ENCODE measurements around the gene ALK. TPM values are rescaled to one million over a fixed set of nuclear protein-coding genes. Genes with fewer than 3 reads are reported as not detected.

The ALK gene
- total and polyA plus RNA-seq, 10 of the 15 experiments (the other 5 are each of a cell fraction or from before 2014, with no cell fraction given): 0.11 TPM; not detected in 9

GRCh38 chr2:29308366-29308765, 613.0 kb downstream of the ALK start (continued):
- TF ChIP-seq ZBTB33 (IDR thresholded peaks at IDR 0.05): no peak

GRCh38 chr2:29307519-29307918, 613.9 kb downstream of the ALK start:
- TF ChIP-seq RCOR1 (conservative IDR thresholded peaks at IDR 0.05; ENCODE audit: low read depth, low read length) (no peak), CBX3 (IDR thresholded peaks at IDR 0.05; ENCODE audit: borderline replicate concordance, low read depth) (no peak)
- intact Hi-C loops (cut with micrococcal nuclease; ENCODE audit: unreplicated experiment) (no loop called here), in situ Hi-C loops (cut with MboI) (no loop called here)
- WGBS (ENCODE audit: insufficient coverage, insufficient replicate concordance, low lambda C conversion rate, missing lambda C conversion rate): 29% methylated on average over 2 of the region's 2 CpGs
- no peak for DNase-seq (ENCODE audit: low read depth, low spot score)
- no TSS peak for BruUV-seq (replicated peaks)
- Histone ChIP-seq H3K4me3 (no peak overlapping the region), H2AFZ (ENCODE audit: control insufficient read depth, low read depth, low read length) (no peak overlapping the region), H3K9ac (ENCODE audit: control insufficient read depth, insufficient read depth, low read length) (no peak overlapping the region), H3K36me3 (ENCODE audit: control insufficient read depth in 2 of 2, insufficient read depth in 2 of 2, low read length in 1 of 2) (no peaks in the 10 kb centered on the region), H3K4me2 (ENCODE audit: control insufficient read depth, insufficient read depth) (no peak overlapping the region), H3K79me2 (ENCODE audit: control insufficient read depth, insufficient read depth, low read length) (no peaks in the 10 kb centered on the region), H3K9me3 (replicated peaks; ENCODE audit: control insufficient read depth, insufficient read depth, low read length) (no peaks in the 10 kb centered on the region), H3K4me1 (ENCODE audit: control insufficient read depth, insufficient read depth, low read length) (peaks cover 11% of the 10 kb centered on the region), H3K27ac (ENCODE audit: control insufficient read depth, insufficient read depth) (no peak overlapping the region), H3K27me3 (replicated peaks in 1 of 2; ENCODE audit: control insufficient read depth in 2 of 2, insufficient read depth in 2 of 2, low read length in 1 of 2) (no peaks in the 10 kb centered on the region), H4K20me1 (ENCODE audit: control insufficient read depth, insufficient read depth) (no peaks in the 10 kb centered on the region)
- ChIA-PET POLR2A (no interaction called here), CTCF (interaction anchor here (0.6 to 2.4 kb wide), 7 partner anchors 10 to 535 kb away, joined by 3 to 14 read pairs (median 4); no protein-coding TSS in a partner anchor), SMC1A (ENCODE audit: uncharacterized antibody, unreplicated experiment) (interaction anchor here (1.0 to 1.6 kb wide), 2 partner anchors 30 to 69 kb away, joined by 3 to 5 read pairs; no protein-coding TSS in a partner anchor), RAD21 (ENCODE audit: unreplicated experiment) (no interaction called here)
- no peak for ATAC-seq
- no peak for FAIRE-seq

- 49% methylated on average over 6 of the region's 6 CpGs for WGBS (ENCODE audit: insufficient coverage, insufficient replicate concordance, low lambda C conversion rate, missing lambda C conversion rate)
- Histone ChIP-seq H3K36me3 (ENCODE audit: control insufficient read depth in 2 of 2, insufficient read depth in 2 of 2, low read length in 1 of 2) (no peaks in the 10 kb centered on the region), H3K9ac (ENCODE audit: control insufficient read depth, insufficient read depth, low read length) (no peak overlapping the region), H3K27ac (ENCODE audit: control insufficient read depth, insufficient read depth) (no peak overlapping the region), H3K9me3 (replicated peaks; ENCODE audit: control insufficient read depth, insufficient read depth, low read length) (no peaks in the 10 kb centered on the region), H2AFZ (ENCODE audit: control insufficient read depth, low read depth, low read length) (no peak overlapping the region), H3K4me1 (ENCODE audit: control insufficient read depth, insufficient read depth, low read length) (no peaks in the 10 kb centered on the region), H3K4me3 (no peak overlapping the region), H4K20me1 (ENCODE audit: control insufficient read depth, insufficient read depth) (no peaks in the 10 kb centered on the region), H3K79me2 (ENCODE audit: control insufficient read depth, insufficient read depth, low read length) (no peaks in the 10 kb centered on the region), H3K4me2 (ENCODE audit: control insufficient read depth, insufficient read depth) (no peak overlapping the region), H3K27me3 (replicated peaks in 1 of 2; ENCODE audit: control insufficient read depth in 2 of 2, insufficient read depth in 2 of 2, low read length in 1 of 2) (no peaks in the 10 kb centered on the region)
- POLR2A ChIA-PET: no interaction called here
- intact Hi-C loops (cut with micrococcal nuclease; ENCODE audit: unreplicated experiment): no loop called here
- RAD21 ChIA-PET (ENCODE audit: unreplicated experiment): no interaction called here
- SMC1A ChIA-PET (ENCODE audit: uncharacterized antibody, unreplicated experiment): no interaction called here
- in situ Hi-C loops (cut with MboI): no loop called here
- CTCF ChIA-PET: interaction anchor here (0.7 kb wide), 1 partner anchor 12 kb away, joined by 3 read pairs; no protein-coding TSS in a partner anchor
- no peak for FAIRE-seq
- ATAC-seq: no peak
- no TSS peak for BruUV-seq (replicated peaks)
- no peak for DNase-seq (ENCODE audit: low read depth, low spot score)
- TF ChIP-seq PRDM15 (CRISPR knock-in tag; IDR thresholded peaks at IDR 0.05) (no peak), RB1 (IDR thresholded peaks at IDR 0.05; ENCODE audit: borderline replicate concordance) (no peak), MEF2B (IDR thresholded peaks at IDR 0.05; ENCODE audit: partially characterized antibody, poor library complexity, severe bottlenecking) (no peak), RCOR1 (conservative IDR thresholded peaks at IDR 0.05; ENCODE audit: low read depth, low read length) (no peak), ESRRA (IDR thresholded peaks at IDR 0.05; ENCODE audit: low read length) (no peak), KLF5 (IDR thresholded peaks at IDR 0.05; ENCODE audit: partially characterized antibody) (no peak), RAD51 (IDR thresholded peaks at IDR 0.05) (no peak), GATAD2B (conservative IDR thresholded peaks at IDR 0.05; ENCODE audit: low read depth) (no peak), HDGF (IDR thresholded peaks at IDR 0.05) (no peak), IRF4 (IDR thresholded peaks at IDR 0.05; ENCODE audit: low read depth, low read length) (no peak)
Observed at GRCh38 chr2:29305762-29306161, 615.6 kb downstream of the ALK start.

Data from GM12878 (cell line).